SU-DHL-6 (cell line): ENCODE results near the gene EFHD1.

Experiments
- H2AFZ ChIP-seq: fragments of 200-600 bp; sonication (generic); 2 replicates; pipeline ENCODE4 v1.6.1; 2014; ENCODE audit warnings: low read depth, mild to moderate bottlenecking, moderate library complexity, mixed read lengths, antibody characterized with exemption, low read length; ENCODE audit not compliant: severe bottlenecking
- H3F3A ChIP-seq: fragments of 200-600 bp; shearing (Covaris generic); 2 replicates; pipeline ENCODE4 v1.6.0; 2016; ENCODE audit warnings: antibody characterized with exemption, mild to moderate bottlenecking; ENCODE audit not compliant: insufficient read depth
- H3K27ac ChIP-seq: fragments of 200-600 bp; sonication (generic); 2 replicates; pipeline ENCODE4 v1.5.1; 2016; ENCODE audit warnings: low read depth, mild to moderate bottlenecking, low read length, moderate library complexity, mixed read lengths
- H3K27me3 ChIP-seq: fragments of 200-600 bp; sonication (generic), shearing (Covaris generic); 2 replicates; pipeline ENCODE4 v1.6.0; 2014; ENCODE audit warnings: mild to moderate bottlenecking, low read length
- H3K36me3 ChIP-seq: fragments of 200-600 bp; sonication (generic); 2 replicates; pipeline ENCODE4 v1.6.1; 2014; ENCODE audit warnings: mild to moderate bottlenecking, low read length, mixed read lengths
- H3K4me2 ChIP-seq: fragments of 300-600, 200-600 bp; shearing (Covaris generic), sonication (generic); 2 replicates; pipeline ENCODE4 v1.6.0; 2014; ENCODE audit warnings: low read length, low read depth, mild to moderate bottlenecking; ENCODE audit not compliant: poor library complexity, severe bottlenecking
- H3K4me3 ChIP-seq: fragments of 200-600 bp; sonication (generic); 2 replicates; pipeline ENCODE4 v1.5.1; 2014; ENCODE audit warnings: antibody characterized with exemption, low read length, mild to moderate bottlenecking, mixed read lengths; ENCODE audit not compliant: insufficient read depth, poor library complexity, severe bottlenecking
- H3K79me2 ChIP-seq: fragments of 200-600 bp; sonication (generic); 2 replicates; pipeline ENCODE4 v1.6.1; 2014; ENCODE audit warnings: mild to moderate bottlenecking, low read length, moderate library complexity; ENCODE audit not compliant: insufficient read depth
- H3K9ac ChIP-seq: fragments of 200-600 bp; sonication (generic); 2 replicates; pipeline ENCODE4 v1.7.0; 2014; ENCODE audit warnings: mild to moderate bottlenecking, low read length
- H3K9me2 ChIP-seq: fragments of 200-600 bp; sonication (generic); replicated peaks from 2 replicates; pipeline ENCODE4 v1.6.1; 2014; ENCODE audit warnings: low read length; ENCODE audit not compliant: insufficient read depth
- H3K9me3 ChIP-seq: fragments of 200-600 bp; sonication (generic); 2 replicates; pipeline ENCODE4 v1.6.1; 2014; ENCODE audit warnings: low read length, mixed read lengths; ENCODE audit not compliant: insufficient read depth
- H4K20me1 ChIP-seq: fragments of 200-600 bp; sonication (generic); 2 replicates; pipeline ENCODE4 v1.6.1; 2014; ENCODE audit warnings: low read depth, mild to moderate bottlenecking, antibody characterized with exemption, low read length, moderate library complexity, mixed read lengths
- EZH2phosphoT487 ChIP-seq: fragments of 200-600 bp; sonication (generic), shearing (Covaris generic); conservative IDR thresholded peaks from 2 replicates; pipeline ENCODE4 v1.6.1; 2018; ENCODE audit warnings: mild to moderate bottlenecking, antibody characterized with exemption, low read length, moderate library complexity, mixed read lengths
- TF ChIP-seq, protein P1 (sequence below): fragments of 200-600 bp; sonication (generic); IDR thresholded peaks from one replicate; pipeline ENCODE4 v1.5.1; 2017; ENCODE audit warnings: antibody characterized with exemption, mild to moderate bottlenecking, low read length, moderate library complexity; ENCODE audit not compliant: insufficient read depth, poor library complexity, severe bottlenecking

Gene EFHD1

DNA sequence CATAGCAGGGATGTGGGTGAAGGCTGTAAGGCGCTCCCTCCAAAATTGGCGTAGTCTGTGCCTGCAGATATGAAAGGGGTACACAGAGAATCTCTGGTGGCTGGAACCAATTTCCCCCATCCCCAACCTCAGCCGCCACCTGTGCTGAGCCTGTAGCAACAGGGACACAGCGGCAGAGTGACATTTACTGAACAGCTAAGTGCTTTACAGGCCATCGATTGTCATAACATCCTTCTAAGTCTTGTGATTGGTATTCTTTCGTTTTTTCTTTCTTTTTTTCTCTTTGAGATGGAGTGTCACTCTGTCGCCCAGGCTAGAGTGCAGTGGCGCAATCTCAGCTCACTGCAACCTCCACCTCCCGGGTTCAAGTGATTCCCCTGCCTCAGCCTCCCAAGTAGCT is 12.2 kb upstream of the EFHD1 start:
- Histone ChIP-seq H3K4me2 (no peak overlapping the region), H3K9me3 (no peaks in the 10 kb centered on the region), H3K27me3 (no peaks in the 10 kb centered on the region), H3K36me3 (no peaks in the 10 kb centered on the region), H3K9ac (no peak overlapping the region), H4K20me1 (no peaks in the 10 kb centered on the region), H3F3A (no peaks in the 10 kb centered on the region), H3K4me3 (no peak overlapping the region), H3K79me2 (no peaks in the 10 kb centered on the region), H2AFZ (no peak overlapping the region), H3K9me2 (no peaks in the 10 kb centered on the region), H3K27ac (no peak overlapping the region)
- TF ChIP-seq, protein P1, sequence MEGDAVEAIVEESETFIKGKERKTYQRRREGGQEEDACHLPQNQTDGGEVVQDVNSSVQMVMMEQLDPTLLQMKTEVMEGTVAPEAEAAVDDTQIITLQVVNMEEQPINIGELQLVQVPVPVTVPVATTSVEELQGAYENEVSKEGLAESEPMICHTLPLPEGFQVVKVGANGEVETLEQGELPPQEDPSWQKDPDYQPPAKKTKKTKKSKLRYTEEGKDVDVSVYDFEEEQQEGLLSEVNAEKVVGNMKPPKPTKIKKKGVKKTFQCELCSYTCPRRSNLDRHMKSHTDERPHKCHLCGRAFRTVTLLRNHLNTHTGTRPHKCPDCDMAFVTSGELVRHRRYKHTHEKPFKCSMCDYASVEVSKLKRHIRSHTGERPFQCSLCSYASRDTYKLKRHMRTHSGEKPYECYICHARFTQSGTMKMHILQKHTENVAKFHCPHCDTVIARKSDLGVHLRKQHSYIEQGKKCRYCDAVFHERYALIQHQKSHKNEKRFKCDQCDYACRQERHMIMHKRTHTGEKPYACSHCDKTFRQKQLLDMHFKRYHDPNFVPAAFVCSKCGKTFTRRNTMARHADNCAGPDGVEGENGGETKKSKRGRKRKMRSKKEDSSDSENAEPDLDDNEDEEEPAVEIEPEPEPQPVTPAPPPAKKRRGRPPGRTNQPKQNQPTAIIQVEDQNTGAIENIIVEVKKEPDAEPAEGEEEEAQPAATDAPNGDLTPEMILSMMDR = no peak
- no peak for TF ChIP-seq EZH2phosphoT487

DNA sequence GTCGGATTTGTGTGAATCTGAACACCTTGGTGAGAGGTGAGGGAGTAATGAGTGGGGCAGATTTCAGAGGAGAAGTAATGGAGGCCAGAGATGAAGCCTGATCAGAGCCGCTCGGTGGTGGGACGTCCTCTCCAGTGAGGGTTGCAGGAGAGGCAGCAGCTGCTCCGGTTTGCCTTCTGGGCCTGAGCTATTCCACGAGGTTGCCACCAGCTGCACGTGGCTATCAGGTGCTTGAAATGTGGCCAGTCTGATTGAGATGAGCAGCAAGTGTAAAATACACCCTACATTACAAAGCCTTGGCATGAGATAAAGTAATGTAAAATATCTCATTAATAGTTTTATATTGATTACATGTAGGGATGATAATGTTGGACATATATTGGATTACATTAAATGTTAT is 10.8 kb upstream of the EFHD1 start:
- Histone ChIP-seq H3K9me2 (no peaks in the 10 kb centered on the region), H3K4me3 (no peak overlapping the region), H3K79me2 (no peaks in the 10 kb centered on the region), H2AFZ (no peak overlapping the region), H4K20me1 (no peaks in the 10 kb centered on the region), H3K9ac (no peak overlapping the region), H3K4me2 (no peak overlapping the region), H3K27me3 (no peaks in the 10 kb centered on the region), H3F3A (no peaks in the 10 kb centered on the region), H3K9me3 (no peaks in the 10 kb centered on the region), H3K27ac (no peak overlapping the region), H3K36me3 (no peaks in the 10 kb centered on the region)
- TF ChIP-seq EZH2phosphoT487 = no peak
- TF ChIP-seq, protein P1 = no peak

DNA sequence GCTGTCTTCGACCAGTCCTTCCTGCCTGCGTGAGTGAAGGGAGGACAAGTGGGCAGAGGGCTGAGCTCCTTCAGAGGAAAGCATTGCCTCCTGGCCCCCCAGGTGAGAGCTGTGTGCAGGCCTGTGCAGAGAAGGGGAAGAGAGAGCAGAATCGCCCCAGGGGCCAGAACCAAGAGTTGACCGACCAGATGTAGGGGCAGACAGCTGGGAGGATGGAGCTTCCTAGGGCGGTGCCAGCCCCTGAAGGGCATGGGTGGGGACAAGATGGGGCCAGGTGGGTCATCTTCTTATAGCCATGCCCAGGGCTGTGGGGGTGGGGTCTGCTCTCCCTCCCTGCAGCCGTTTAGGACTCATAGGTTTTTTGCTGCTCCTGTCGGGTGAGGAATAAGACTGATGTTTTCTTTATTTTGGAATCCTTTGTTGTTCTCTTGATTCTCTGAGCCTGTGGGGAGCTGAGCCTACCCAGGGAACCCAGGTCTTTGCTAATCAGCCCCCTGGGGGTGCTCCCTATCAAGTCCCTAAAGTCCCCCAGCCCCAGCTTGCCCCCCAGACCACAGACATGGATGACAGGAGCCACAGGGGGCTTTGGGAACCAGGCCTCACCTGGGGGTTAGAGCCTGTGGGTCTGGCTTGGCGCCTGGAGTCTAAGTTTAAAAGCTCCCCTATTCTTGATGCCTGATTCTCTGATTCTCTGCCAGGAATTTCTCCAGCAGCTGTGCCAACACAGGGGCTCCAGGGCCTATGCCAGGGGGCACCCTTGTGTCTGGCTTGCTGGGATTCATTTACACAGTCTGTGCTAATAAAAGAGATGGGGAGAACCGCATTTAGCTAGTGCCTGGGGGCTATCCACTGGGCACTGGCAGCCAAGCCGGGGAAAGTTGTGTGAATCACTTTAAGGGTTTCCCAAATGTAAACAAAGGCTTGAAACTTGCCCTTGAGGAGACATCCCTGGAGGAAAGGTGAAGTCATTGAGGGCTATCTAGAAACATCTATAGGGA is 9.3 kb upstream of the EFHD1 start:
- Histone ChIP-seq H3K27ac (no peak overlapping the region), H3K4me3 (no peak overlapping the region), H3K9me2 (no peaks in the 10 kb centered on the region), H3K79me2 (no peaks in the 10 kb centered on the region), H4K20me1 (no peaks in the 10 kb centered on the region), H3K27me3 (no peaks in the 10 kb centered on the region), H3K36me3 (no peaks in the 10 kb centered on the region), H3K4me2 (no peak overlapping the region), H2AFZ (no peak overlapping the region), H3K9ac (no peak overlapping the region), H3K9me3 (no peaks in the 10 kb centered on the region), H3F3A (no peaks in the 10 kb centered on the region)
- TF ChIP-seq, protein P1 = no peak
- no peak for TF ChIP-seq EZH2phosphoT487
